ENCODE measurements around the gene ZNF79. TPM values are rescaled to one million over a fixed set of nuclear protein-coding genes. Genes with fewer than 3 reads are reported as not detected.

Gene ZNF79
- total and polyA plus RNA-seq, 9 of the 15 experiments (the other 6 are each of a cell fraction or from before 2014, with no cell fraction given), result 0.62 to 7.0 (median 4.1) TPM

DNA sequence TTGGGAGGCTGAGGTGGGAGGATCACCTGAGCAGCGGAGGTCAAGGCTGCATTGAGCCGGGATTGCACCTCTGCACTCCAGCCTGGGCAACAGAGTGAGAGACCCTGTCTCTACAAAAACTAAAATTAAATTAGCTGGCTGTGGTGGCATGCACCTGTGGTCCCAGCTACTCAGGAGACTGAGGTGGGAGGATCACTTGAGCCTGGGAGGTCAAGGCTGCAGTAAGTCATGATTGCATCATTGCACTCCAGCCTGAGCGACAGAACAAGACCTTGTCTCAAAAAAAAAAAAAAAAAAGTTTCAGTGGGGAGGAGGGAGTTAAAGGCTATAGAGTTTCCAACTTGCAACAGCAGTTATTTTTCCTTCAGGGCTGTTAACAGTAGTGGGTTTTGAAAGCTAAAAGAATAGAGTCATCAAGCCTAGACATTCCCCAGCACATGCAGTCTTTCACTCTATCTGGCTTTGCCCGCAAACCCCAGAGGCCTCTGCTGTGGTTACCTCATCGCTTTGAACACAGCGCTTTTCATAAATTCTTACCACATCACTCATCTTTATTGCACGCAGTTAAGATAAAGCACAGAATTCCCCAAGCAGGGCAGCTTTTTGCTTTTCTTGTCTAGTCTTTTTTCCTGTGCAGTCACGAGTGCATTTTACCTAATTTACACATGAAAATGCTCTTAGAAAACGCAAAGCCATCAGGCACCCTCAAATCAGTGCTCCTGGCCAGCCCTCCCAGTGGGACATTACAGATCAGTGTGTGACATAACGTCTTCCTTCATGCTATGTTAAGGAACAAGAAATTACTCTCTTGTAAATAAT, 35.9 kb upstream of the ZNF79 start (continued):
- TF ChIP-seq MLLT1 (IDR thresholded peaks at IDR 0.05) (no peak), PHB2 (IDR thresholded peaks at IDR 0.05; ENCODE audit: low read depth) (no peak), RBFOX2 (IDR thresholded peaks at IDR 0.05; ENCODE audit: low read depth, low read length) (no peak), CREM (IDR thresholded peaks at IDR 0.05; ENCODE audit: low read depth) (no peak), JUND (IDR thresholded peaks at IDR 0.05; ENCODE audit: borderline replicate concordance, low read depth, low read length) (peak; percentile 48), JUND (tag; IDR thresholded peaks at IDR 0.05; ENCODE audit: borderline replicate concordance, low read depth, low read length) (peak; percentile 61; the same call in 1 of the 3 replicates), ZBTB33 (CRISPR knock-in tag; IDR thresholded peaks at IDR 0.05) (no peak), HNRNPUL1 (IDR thresholded peaks at IDR 0.05; ENCODE audit: low read length) (no peak), ZKSCAN8 (CRISPR knock-in tag; IDR thresholded peaks at IDR 0.05) (no peak), FOXP1 (CRISPR knock-in tag; IDR thresholded peaks at IDR 0.05) (no peak), TEAD4 (IDR thresholded peaks at IDR 0.05; ENCODE audit: low read length) (peak; percentile 77; the same call in 1 of the 2 replicates), TEAD4 (CRISPR knock-in tag; IDR thresholded peaks at IDR 0.05; ENCODE audit: borderline replicate concordance) (no peak), ZNF174 (CRISPR knock-in tag; IDR thresholded peaks at IDR 0.05) (no peak), DPF2 (IDR thresholded peaks at IDR 0.05) (no peak), SOX6 (IDR thresholded peaks at IDR 0.05) (peak; percentile 51; the same call in 1 of the 2 replicates)
- TF ChIP-seq, protein P1, sequence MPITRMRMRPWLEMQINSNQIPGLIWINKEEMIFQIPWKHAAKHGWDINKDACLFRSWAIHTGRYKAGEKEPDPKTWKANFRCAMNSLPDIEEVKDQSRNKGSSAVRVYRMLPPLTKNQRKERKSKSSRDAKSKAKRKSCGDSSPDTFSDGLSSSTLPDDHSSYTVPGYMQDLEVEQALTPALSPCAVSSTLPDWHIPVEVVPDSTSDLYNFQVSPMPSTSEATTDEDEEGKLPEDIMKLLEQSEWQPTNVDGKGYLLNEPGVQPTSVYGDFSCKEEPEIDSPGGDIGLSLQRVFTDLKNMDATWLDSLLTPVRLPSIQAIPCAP (CRISPR knock-in tag; IDR thresholded peaks at IDR 0.05; ENCODE audit: borderline replicate concordance), result no peak
- TF ChIP-seq, protein P2, sequence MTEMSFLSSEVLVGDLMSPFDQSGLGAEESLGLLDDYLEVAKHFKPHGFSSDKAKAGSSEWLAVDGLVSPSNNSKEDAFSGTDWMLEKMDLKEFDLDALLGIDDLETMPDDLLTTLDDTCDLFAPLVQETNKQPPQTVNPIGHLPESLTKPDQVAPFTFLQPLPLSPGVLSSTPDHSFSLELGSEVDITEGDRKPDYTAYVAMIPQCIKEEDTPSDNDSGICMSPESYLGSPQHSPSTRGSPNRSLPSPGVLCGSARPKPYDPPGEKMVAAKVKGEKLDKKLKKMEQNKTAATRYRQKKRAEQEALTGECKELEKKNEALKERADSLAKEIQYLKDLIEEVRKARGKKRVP (CRISPR knock-in tag; IDR thresholded peaks at IDR 0.05), result 0 out of 2 replicates have a peak, but pooled peaks have one; percentile 23
- TF ChIP-seq, protein P3, sequence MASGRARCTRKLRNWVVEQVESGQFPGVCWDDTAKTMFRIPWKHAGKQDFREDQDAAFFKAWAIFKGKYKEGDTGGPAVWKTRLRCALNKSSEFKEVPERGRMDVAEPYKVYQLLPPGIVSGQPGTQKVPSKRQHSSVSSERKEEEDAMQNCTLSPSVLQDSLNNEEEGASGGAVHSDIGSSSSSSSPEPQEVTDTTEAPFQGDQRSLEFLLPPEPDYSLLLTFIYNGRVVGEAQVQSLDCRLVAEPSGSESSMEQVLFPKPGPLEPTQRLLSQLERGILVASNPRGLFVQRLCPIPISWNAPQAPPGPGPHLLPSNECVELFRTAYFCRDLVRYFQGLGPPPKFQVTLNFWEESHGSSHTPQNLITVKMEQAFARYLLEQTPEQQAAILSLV (tag; IDR thresholded peaks at IDR 0.05), result no peak
- TF ChIP-seq, protein P4, sequence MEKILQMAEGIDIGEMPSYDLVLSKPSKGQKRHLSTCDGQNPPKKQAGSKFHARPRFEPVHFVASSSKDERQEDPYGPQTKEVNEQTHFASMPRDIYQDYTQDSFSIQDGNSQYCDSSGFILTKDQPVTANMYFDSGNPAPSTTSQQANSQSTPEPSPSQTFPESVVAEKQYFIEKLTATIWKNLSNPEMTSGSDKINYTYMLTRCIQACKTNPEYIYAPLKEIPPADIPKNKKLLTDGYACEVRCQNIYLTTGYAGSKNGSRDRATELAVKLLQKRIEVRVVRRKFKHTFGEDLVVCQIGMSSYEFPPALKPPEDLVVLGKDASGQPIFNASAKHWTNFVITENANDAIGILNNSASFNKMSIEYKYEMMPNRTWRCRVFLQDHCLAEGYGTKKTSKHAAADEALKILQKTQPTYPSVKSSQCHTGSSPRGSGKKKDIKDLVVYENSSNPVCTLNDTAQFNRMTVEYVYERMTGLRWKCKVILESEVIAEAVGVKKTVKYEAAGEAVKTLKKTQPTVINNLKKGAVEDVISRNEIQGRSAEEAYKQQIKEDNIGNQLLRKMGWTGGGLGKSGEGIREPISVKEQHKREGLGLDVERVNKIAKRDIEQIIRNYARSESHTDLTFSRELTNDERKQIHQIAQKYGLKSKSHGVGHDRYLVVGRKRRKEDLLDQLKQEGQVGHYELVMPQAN (IDR thresholded peaks at IDR 0.05; ENCODE audit: borderline replicate concordance), result no peak
